HG03108 (cell line): Measurements from ENCODE around the gene RALGPS1.
"Not testable (repeated sequence)": the region's sequence is repeated elsewhere in the genome, so short reads cannot be mapped to it uniquely, and the experiment has no call there.

Experiments
- ATAC-seq: cut with Tn5 transposase; IDR thresholded peaks from one replicate; pipeline ENCODE4 v1.9.1; 2021; ENCODE audit warnings: moderate library complexity; ENCODE audit not compliant: unreplicated experiment

RALGPS1 gene

DNA sequence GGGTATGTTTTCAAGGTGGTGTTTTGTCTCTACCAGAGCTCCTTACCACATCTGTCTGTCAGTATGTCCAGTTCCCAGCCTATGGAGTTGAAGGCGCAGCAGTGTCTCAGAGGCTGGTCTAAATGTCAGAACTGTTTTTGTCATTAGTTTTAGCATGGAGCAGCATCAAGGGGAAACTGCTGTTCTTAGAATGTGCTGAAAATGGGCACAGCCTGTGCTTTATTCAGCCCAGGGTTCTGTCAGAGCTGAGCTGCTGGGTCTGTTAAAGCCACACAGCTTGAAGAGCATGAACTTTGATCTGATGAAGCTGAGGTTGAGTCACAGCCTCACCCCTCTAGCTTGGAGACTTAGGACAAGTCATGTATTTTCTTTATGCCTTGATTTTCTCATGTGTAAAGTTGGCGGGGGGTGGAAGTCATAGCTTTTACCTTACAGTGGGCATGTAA is 71.9 kb downstream of the RALGPS1 start:
- ATAC-seq, result no peak

DNA sequence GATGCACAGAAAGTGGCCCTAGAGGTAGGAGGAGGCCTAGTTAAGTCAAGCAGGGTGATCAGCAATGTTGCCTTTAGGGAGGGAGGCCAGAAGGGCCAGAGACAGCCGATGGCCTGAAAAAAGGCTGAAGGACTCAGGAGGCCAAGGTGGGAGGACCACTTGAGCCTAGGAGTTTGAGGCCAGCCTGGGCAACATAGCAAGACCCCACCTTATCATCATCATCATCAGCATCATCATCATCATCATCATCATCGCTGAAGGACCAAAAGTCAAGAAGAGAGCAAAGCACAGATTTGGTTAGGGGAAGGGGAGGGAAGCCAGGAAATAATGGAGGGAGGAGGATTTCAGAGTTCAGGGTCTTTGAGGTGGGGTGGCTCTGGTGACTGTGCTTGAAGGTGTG is 74.3 kb downstream of the RALGPS1 start:
- ATAC-seq, result no peak

GRCh38 chr9:126989847-126990842 is 75.6 kb downstream of the RALGPS1 start:
- no peak for ATAC-seq

DNA sequence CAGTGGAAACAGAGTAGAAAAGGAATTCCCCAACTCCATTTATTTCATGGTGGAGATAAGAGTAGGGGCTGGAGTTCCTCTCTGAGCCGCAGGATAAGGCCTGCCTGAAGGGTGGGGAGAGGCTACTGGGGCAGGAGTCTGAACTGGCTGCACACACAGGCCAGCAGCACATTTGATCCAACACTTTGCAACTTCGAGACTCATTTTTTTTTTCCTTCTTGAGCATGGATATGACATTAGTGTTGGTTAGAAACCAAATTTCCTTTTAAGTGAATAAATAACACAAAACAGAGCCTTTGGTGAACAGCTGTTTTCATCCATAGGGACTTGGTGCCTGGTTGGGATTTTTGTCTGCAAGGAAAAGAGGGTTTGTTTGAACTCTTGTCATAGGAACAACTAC is 76.6 kb downstream of the RALGPS1 start:
- no peak for ATAC-seq

- no peak for ATAC-seq
Measured at GRCh38 chr9:126992427-126992826, 77.8 kb downstream of the RALGPS1 start.

DNA sequence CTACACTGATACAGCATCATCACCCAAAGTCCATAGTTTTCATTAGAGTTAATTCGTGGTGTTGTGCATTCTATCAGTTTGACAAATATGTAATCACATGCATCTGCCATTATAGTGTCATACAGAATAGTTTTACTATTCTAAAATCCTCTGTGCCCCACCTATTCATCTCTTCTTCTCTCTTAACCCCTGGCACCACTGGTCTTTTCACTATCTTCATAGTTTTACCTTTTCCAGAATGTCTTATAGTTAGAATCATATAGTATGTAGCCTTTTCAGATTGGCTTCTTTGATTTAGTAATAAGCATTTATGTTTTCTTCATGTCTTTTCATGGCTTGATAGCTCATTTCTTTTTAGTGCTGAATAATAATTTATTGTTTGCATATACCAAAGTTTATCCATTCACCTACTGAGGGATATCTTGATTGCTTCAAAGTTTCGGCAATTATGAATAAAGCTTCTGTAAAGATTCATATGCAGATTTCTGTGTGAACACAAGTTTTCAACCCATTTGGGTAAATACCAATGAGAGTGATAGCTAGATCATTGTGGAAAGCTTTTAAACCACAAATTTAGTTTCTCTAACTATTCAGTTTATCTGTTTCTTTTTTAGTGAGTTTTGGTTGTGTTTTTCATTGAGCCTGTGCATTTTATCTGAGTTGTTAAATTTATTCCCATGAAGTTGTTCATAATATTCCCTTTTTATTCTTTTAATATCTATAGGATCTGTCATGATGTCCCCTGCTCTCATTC is 84.9 kb downstream of the RALGPS1 start:
- ATAC-seq, result no peak

GRCh38 chr9:127004946-127005769 is 90.6 kb downstream of the RALGPS1 start:
- ATAC-seq, result peak; percentile 94

DNA sequence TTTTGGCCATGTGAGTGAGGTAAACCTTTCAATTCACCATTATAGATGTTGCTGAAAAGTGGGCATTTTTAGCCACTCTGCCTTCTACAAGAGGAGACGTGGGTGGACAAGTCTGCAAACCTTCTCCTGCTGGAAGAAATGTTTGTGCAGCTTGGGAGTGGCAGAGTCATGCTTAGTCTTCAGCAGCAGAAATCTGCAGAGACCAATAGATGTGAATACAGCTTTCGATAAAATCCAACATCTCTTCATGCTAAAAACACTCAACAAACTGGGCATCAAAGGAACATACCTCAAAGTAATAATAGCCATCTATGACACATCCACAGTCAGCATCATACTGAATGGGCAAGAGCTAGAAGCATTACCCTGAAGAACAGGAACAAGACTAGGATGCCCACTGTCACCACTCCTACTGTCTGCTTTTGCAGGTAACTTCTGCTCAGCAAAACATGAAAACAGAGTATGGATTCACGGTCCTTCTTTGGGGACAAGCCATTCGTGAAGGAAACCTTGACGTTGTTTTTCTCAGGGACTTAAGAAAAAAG is 91.3 kb downstream of the RALGPS1 start:
- ATAC-seq, result peak; percentile 5

DNA sequence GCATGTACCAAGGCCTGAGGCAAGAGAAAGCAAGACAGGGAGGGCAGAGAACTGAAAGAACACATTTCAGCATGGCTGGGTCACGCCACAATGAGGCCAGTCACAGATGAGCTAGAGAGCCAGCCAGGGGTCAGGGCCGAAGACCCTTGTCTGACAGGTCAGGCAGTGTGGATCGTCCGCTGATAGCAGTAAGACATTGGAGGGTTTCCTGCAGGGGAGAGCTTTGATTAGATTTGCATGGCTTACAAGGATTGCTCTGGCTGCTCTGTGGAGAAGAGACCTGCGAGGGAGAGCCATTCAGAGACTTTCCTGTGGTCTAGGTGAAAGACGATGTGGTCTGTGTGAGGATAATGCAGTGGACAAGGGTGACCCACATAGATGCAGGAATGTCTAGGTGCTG is 93.1 kb downstream of the RALGPS1 start:
- ATAC-seq, result no peak

- ATAC-seq, result no peak
Measured at GRCh38 chr9:127008076-127008475, 93.5 kb downstream of the RALGPS1 start.

GRCh38 chr9:127011772-127012171 is 97.2 kb downstream of the RALGPS1 start:
- ATAC-seq, result no peak

DNA sequence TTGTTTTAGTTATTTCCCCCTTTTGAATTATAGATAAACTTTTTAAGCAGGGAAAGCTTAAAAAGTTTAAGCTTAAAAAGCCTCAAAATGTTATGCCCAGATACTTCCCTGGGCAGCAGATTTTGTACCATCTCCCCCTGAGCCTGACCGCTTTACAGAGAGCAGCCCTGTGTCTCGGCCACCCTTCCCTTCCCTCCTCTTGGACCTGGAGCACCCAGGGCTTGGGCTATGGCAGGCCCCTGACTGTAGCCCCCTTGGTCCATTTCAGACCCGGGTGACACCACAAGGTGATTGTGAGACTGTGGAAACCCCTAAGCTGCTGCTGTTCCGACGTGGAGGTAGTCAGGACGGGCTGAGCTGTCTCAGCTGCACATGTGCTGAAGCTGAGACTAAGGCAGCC is 97.7 kb downstream of the RALGPS1 start:
- ATAC-seq, result no peak

DNA sequence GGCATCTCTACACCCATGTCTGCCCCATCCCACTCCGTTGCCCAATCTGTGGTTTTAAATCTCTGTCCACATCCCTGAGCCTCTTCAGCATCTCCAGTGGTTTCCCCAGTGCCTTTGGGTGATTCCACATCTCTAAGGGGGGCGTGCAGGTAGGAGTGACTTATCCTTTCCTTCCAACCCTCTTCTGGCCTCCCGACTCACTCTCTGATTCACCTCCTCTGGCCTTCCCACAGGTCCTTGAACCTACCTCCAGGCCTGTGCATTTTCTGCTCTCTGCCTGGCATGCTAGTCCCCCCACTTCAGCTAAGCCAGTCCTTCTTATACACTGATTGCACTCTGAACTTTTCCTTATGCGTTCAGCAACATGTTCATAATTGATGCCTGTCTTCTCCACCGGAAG is 99.0 kb downstream of the RALGPS1 start:
- ATAC-seq, result no peak

- no peak for ATAC-seq
Measured at GRCh38 chr9:127014216-127014909, 99.8 kb downstream of the RALGPS1 start.

DNA sequence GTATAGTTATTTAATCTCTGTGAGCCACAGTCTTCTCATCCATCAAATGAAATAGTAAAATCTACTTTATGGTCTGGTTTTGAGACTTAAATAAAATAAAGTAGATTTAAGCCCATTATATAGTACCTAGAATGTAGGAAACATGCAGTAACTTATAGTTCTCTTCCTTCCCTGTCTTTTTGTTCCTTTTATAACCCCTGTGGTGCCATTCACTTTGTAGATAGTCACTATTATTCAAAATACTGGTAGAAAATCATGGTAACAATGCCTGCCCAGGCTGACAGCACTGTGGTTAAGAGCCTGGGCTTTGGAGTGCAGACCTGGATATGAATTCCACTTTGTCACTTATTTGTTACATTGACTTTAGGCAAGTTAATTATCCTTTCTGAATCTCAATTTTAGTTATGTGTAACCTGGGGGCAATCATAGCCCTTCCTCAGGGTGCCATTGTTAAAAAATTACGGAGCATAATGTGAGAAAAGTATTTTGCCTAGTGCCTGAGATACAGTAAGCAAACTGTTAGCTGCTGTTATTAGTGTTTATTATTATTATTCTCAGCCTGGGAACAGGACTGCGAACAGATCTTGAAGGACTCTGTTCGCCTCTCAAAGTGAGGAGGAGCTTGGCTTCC is 100.4 kb downstream of the RALGPS1 start:
- no peak for ATAC-seq

- no peak for ATAC-seq
Measured at GRCh38 chr9:127015921-127016512, 101.4 kb downstream of the RALGPS1 start.

- ATAC-seq, result not testable (repeated sequence)
Measured at GRCh38 chr9:127017979-127018378, 103.4 kb downstream of the RALGPS1 start.

- no peak for ATAC-seq
Measured at GRCh38 chr9:127018935-127019334, 104.4 kb downstream of the RALGPS1 start.
